Endometrial microvascular endothelial cells (primary cell): ENCODE results near the gene ECE1. TPM values are rescaled to one million over a fixed set of nuclear protein-coding genes. Genes with fewer than 3 reads are reported as not detected.

Experiments used
- in situ Hi-C: cut with HindIII; loops from 2 replicates; pipeline ENCODE4 v1.10.0; 2017; ENCODE audit warnings: low sequenced_read_pairs, low pct_unique_long_range_greater_than_20kb; ENCODE audit errors: inconsistent ontology term
- total RNA-seq: library from RNA; depleted of rRNA; stranded (reverse); fragments of >200 nt; gene quantifications from one replicate; pipeline ENCODE4 v1.2.3, GENCODE V29; 2015; ENCODE audit errors: inconsistent ontology term

The ECE1 gene
- total RNA-seq, 1 donor from 2014 or later, result 301 TPM

- in situ Hi-C loops, result no loop called here
These were observed 23.8 kb upstream of the ECE1 start for GRCh38 chr1:21313886-21314721.

DNA sequence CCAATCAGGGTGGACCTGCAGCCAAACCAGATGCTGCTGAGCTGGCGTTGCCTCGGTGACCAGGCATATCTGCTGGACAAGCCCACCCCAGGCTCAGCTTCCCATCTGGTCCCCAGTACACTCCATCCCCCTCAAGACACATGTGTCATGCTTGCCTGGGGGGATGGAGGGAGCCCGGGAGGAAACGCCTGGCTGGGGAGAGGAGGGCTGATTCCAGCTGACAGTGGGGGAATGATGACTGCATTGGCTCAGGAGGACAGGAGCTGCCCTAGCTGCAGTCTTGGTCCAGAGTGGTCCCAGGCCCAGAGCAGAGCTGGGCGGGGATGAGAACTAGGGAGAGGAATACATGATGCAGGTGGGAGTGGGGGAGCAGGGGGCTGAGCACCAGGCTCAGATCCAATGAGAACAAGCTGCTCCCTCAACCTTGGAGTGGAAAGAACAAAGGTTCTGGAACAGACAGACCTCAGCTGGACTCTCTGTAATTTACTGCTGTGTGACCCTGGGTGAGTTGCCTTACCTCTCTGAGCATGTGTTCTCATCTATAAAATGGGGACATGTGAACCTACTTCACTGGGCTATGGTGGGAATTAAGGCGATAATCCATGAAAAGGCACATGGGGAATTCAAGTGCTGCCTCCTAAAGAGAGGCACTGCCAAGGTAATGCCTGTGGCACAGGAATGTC lies 23.1 kb upstream of the ECE1 start:
- in situ Hi-C loops, result no loop called here

DNA sequence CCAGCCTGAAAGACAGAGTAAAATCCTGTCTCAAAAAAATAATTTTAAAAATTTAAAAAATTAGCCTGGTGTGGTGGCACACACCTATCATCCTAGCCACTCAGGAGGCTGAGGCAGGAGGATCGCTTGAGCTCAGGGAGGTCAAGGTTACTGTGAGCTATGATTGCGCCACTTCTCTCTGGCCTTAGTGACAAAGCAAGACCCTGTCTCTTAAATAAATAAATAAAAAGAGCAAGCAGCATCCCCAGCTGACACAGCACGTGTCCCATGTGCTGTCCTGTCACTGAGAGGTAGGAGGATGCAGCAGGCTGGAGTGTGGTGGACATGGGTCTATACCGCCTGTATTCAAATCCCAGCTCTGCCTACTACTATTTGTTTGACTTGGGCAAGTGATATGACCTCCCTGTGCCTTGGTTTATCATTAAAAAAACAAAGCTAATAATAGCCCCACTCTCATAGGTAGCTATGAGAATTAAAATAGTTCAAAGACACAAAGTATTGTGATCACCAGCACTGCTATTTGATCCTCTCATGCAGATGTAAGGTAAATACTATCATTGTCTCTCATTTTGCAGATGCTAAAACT lies 22.2 kb upstream of the ECE1 start:
- in situ Hi-C loops, result no loop called here

DNA sequence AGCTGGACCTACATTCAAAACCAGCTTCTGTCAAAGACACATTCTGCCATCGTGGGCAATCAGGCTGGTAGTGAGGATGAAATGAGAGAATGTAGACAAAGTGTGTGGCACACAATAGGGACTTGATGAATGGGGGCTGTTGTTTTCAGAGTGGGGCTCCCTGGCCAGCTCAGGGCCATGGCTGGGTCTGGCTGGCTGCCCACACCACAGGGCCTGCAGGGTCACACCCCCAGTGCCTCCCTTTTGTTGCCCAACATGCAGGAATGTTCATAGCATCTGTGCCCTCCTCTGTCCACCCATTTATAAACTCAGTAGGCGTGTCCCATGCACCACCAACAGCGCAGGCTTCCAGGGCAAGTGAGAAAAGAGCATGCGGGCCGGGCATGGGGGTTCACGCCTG lies 20.8 kb upstream of the ECE1 start:
- in situ Hi-C loops, result no loop called here

GRCh38 chr1:21308847-21309652 lies 18.8 kb upstream of the ECE1 start:
- in situ Hi-C loops, result no loop called here

- in situ Hi-C loops, result no loop called here
These were observed 18.1 kb upstream of the ECE1 start for GRCh38 chr1:21308330-21308729.

- in situ Hi-C loops, result no loop called here
These were observed 17.5 kb upstream of the ECE1 start for GRCh38 chr1:21307663-21308305.

DNA sequence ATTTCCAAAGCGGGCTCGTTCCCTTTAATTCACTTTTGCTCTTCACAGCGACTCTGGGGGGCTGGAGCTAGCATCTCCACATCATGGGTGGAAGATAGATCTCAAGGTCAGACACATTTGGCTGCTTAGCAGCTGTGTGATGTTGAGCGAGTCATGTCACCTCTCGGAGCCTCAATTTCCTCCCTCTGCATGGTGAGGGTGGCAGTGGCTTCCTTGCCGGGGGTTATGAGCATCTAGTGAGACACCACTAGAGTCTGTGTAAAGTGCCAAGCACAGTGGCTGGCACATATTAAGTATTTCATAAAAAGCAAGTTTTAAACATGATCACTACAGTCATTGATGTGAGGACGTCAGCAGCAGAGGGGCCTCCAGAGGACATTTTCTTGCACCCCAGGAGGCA lies 16.9 kb upstream of the ECE1 start:
- in situ Hi-C loops, result no loop called here

DNA sequence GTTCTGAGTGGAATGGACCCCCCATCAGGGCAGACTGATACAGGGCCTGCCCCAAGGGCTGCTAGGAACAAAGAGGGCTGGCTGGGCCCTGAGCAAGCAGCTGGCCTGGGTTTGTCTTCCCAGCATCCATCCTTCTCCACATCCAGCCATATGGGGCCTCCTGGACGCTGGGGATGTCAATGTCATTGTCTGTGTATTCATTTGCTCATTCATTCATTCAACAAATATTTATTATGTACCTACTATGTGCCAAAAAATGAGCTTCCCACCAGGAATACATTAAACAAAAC lies 15.6 kb upstream of the ECE1 start:
- in situ Hi-C loops, result no loop called here

DNA sequence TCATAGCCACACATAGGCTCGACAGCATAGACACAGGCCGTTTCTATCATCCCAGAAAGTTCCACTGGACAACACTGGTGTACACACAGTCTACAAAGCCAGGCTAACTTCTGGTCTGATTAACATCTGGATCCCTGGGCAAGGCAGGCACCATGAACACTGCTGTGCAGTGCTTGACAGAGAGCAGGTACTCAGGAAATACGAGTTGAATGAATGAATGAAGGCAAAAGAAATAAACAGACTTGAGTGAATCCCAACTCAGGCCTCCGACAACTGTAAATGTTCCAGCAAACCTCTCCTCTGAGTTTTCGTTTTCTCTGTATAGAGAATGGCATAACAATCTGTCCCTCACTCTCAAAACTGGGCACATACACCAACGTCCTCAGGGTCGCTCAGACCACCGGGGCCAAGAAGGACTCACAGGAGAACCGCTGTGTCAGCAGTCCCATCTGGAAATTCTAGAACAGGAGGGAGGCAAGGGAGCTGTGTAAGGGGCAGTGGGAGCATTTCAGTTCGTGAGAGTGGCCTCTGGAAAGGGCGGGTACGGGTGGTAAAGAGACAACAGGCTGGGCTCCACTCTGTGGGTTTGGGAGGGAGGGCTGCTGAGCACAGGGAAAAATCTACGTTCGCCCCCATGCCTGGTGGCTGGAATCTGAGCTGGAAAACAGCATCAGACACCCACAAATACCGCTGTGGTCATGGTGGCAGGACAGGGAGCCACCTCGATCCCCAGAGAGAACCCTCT lies 15.1 kb upstream of the ECE1 start:
- in situ Hi-C loops, result no loop called here

- in situ Hi-C loops, result no loop called here
These were observed 14.2 kb upstream of the ECE1 start for GRCh38 chr1:21304488-21304887.

- in situ Hi-C loops, result no loop called here
These were observed 12.8 kb upstream of the ECE1 start for GRCh38 chr1:21302747-21303715.

DNA sequence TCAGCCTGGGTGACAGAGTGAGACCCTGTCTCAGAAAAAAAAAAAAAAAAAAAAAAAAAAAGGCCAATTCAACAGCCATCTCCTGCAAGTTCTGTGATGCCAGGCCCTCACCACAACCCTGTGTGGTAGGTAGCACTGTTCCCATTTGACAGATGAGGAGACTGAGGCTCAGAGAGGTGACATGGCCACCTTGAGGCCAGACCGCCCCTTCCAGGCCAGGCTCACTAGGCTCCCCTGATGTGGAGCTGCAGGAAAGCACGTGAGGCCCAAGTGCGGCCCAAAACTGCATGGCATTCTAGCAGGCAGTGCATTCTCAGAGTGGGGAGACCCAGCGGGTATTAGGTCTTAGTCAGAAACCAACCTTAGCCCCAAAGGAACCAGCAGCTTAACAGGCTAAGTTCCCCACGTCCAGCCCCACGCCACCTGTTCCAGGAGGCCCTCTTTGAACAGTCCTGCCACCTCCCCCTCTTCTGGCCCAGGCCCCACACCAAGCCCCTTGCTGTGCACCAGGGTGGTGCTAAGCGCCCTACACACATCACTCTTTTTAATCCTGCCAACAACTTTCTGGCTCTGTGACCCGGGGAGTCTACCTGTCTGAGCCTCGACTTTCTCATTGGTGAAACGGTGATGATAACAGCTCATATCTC lies 11.7 kb upstream of the ECE1 start:
- in situ Hi-C loops, result no loop called here

DNA sequence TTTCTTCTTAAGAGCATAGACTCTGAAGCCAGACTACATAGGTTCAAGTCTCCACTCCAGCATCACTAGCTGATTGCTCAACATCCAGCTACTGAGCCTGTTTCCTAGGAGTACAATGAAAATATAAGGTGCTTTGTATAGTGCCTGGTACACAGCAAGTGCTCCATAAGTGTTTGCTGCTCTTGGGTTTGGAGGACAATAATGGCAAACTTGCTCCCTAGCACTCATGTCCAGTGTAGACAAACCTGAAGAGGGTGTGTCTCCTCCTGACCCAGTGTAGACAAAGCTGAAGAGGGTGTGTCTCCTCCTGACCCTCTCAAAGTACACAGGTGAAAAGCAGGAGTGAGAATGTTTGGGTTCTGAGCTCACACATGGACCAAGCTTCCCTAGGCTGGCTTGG lies 10.5 kb upstream of the ECE1 start:
- in situ Hi-C loops, result no loop called here

GRCh38 chr1:21299780-21300395 lies 9.6 kb upstream of the ECE1 start:
- in situ Hi-C loops, result no loop called here

DNA sequence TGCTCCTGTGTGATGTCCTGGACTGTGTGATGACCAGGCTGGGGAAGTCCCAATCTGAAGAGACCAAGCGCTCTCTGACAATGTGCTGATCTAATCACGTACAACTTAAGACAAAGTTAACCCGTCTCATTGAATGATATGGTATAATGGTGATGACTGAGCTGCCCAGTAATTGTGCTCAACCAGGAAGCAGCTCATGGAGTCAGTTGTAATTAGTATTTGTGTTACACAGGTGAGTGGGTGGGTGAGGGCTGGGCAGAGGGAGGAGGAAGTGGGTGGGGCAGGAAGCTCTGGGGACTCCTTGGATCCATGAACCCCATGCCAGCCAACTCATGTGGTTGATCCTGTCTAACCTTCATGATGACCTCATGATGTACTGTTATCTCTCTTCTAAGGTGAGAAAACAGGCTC lies 8.7 kb upstream of the ECE1 start:
- in situ Hi-C loops, result no loop called here

GRCh38 chr1:21297975-21298374 lies 7.7 kb upstream of the ECE1 start:
- in situ Hi-C loops, result no loop called here
